H1 (cell line): ENCODE data around the gene TBC1D2B. TPM values are rescaled to one million over a fixed set of nuclear protein-coding genes. Genes with fewer than 3 reads are reported as not detected.
"Not testable (repeated sequence)": the region's sequence is repeated elsewhere in the genome, so short reads cannot be mapped to it uniquely, and the experiment has no call there.

Experiments
- CTCF ChIA-PET: fragments of 300-600 bp; sonication (Branson Sonifier 250); formaldehyde crosslinking; loops from one replicate; lab custom pipeline; 2021; ENCODE audit not compliant: partially characterized antibody; lab: Charles Lee
- POLR2A ChIA-PET: fragments of 300-600 bp; sonication (Branson Sonifier 250); formaldehyde crosslinking; loops from one replicate; lab custom pipeline; 2021; ENCODE audit warnings: inconsistent platforms; ENCODE audit not compliant: partially characterized antibody; lab: Charles Lee
- DNase-seq, 2 experiments: peaks; one replicate each; pipeline versions ENCODE4 v3.0.0 to v3.0.0-alpha.2; 2010 to 2022; ENCODE audit warnings: low spot score in 2 of 2, low read depth in 1 of 2, mixed read lengths in 1 of 2
- FAIRE-seq: peaks from 2 replicates; lab custom pipeline; 2011; peaks lifted over from hg19 to GRCh38; lab: Jason Lieb, UNC
- H2AFZ ChIP-seq: 2 replicates; pipeline ENCODE4 v1.8.1; 2012; ENCODE audit warnings: low read length, inconsistent platforms
- H2AK5ac ChIP-seq: 2 replicates; pipeline ENCODE4 v1.6.1; 2013; ENCODE audit warnings: low read depth, low read length
- H2BK120ac ChIP-seq: replicated peaks from 2 replicates; pipeline ENCODE3; 2013; ENCODE audit warnings: low read depth, low read length, inconsistent platforms
- H2BK12ac ChIP-seq: 2 replicates; pipeline ENCODE4 v1.6.1; 2013; ENCODE audit warnings: low read depth, low read length
- H2BK15ac ChIP-seq: 2 replicates; pipeline ENCODE4 v1.6.1; 2013; ENCODE audit warnings: low read length
- H2BK20ac ChIP-seq: 2 replicates; pipeline ENCODE4 v1.6.1; 2013; ENCODE audit warnings: low read length
- H2BK5ac ChIP-seq: 2 replicates; pipeline ENCODE4 v1.6.1; 2013; ENCODE audit warnings: low read depth, low read length
- H3K14ac ChIP-seq: 2 replicates; pipeline ENCODE4 v1.6.1; 2013; ENCODE audit warnings: inconsistent platforms; ENCODE audit not compliant: insufficient read length
- H3K18ac ChIP-seq: 2 replicates; pipeline ENCODE4 v1.6.1; 2013; ENCODE audit warnings: low read length; ENCODE audit errors: extremely low read depth
- H3K23ac ChIP-seq: 2 replicates; pipeline ENCODE4 v1.6.1; 2013; ENCODE audit warnings: inconsistent platforms; ENCODE audit not compliant: insufficient read length
- H3K23me2 ChIP-seq: 2 replicates; pipeline ENCODE4 v1.6.1; 2013; ENCODE audit warnings: low read depth, low read length
- H3K27ac ChIP-seq: 2 replicates; pipeline ENCODE4 v1.6.1; 2011; ENCODE audit warnings: low read depth, low read length, inconsistent platforms
- H3K27me3 ChIP-seq, 4 experiments: replicated peaks in 1 of 4; 1 replicate in 1 of 4; 2 replicates in 3 of 4; pipeline versions ENCODE4 v1.6.1 to v1.8.1; 2011 to 2013; ENCODE audit warnings: low read length in 3 of 4, mild to moderate bottlenecking in 3 of 4, inconsistent platforms in 2 of 4, mixed read lengths in 2 of 4, moderate library complexity in 1 of 4; ENCODE audit not compliant: control insufficient read depth in 3 of 4, insufficient read depth in 3 of 4; ENCODE audit errors: extremely low read depth in 1 of 4
- H3K36me3 ChIP-seq, 4 experiments: 2 replicates each; pipeline versions ENCODE4 v1.6.1 to v1.8.1; 2011 to 2013; ENCODE audit warnings: mild to moderate bottlenecking in 4 of 4, low read length in 3 of 4, moderate library complexity in 2 of 4, control low read depth in 1 of 4, inconsistent platforms in 1 of 4; ENCODE audit not compliant: insufficient read depth in 4 of 4, control insufficient read depth in 2 of 4
- H3K4ac ChIP-seq: replicated peaks from 2 replicates; pipeline ENCODE3; 2013; ENCODE audit warnings: low read length, low read depth, mixed read lengths, inconsistent platforms; ENCODE audit not compliant: insufficient read length
- H3K4me1 ChIP-seq, 4 experiments: replicated peaks in 1 of 4; 1 replicate in 1 of 4; 2 replicates in 3 of 4; pipeline versions ENCODE4 v1.6.1 to v1.8.1; 2011 to 2013; ENCODE audit warnings: low read length in 3 of 4, inconsistent platforms in 2 of 4, mixed read lengths in 1 of 4; ENCODE audit not compliant: insufficient read depth in 4 of 4, control insufficient read depth in 3 of 4
- H3K4me2 ChIP-seq, 2 experiments: 2 replicates each; pipeline versions ENCODE4 v1.6.1 to v1.8.1; 2011 to 2013; ENCODE audit warnings: low read depth in 2 of 2, low read length in 2 of 2, control low read depth in 1 of 2, inconsistent platforms in 1 of 2, mild to moderate bottlenecking in 1 of 2; ENCODE audit not compliant: insufficient read depth in 1 of 2
- H3K4me3 ChIP-seq, 4 experiments: fragments of 200-600, 300-600 bp in 1 of 4; sonication (generic), shearing (Covaris generic), sonication (Bioruptor Twin) in 1 of 4; 2 replicates each; pipeline versions ENCODE4 v1.5.1 to v1.8.1; 2011 to 2016; ENCODE audit warnings: low read length in 4 of 4, low read depth in 3 of 4, control low read depth in 2 of 4, inconsistent platforms in 2 of 4, mild to moderate bottlenecking in 2 of 4, mixed read lengths in 1 of 4, moderate library complexity in 1 of 4; ENCODE audit not compliant: insufficient read depth in 2 of 4; ENCODE audit errors: extremely low read depth in 1 of 4
- H3K56ac ChIP-seq: replicated peaks from 2 replicates; pipeline ENCODE3; 2013; ENCODE audit warnings: low read depth, mild to moderate bottlenecking, mixed read lengths, low read length, inconsistent platforms; ENCODE audit not compliant: insufficient read length
- H3K79me1 ChIP-seq: 2 replicates; pipeline ENCODE4 v1.6.1; 2013; ENCODE audit warnings: low read depth, low read length, control low read depth
- H3K79me2 ChIP-seq, 2 experiments: 2 replicates each; pipeline versions ENCODE4 v1.6.1 to v1.8.1; 2012 to 2013; ENCODE audit warnings: low read length in 2 of 2, mild to moderate bottlenecking in 2 of 2, inconsistent platforms in 1 of 2; ENCODE audit not compliant: insufficient read depth in 2 of 2, control insufficient read depth in 1 of 2
- H3K9ac ChIP-seq, 4 experiments: replicated peaks in 1 of 4; 1 replicate in 1 of 4; 2 replicates in 3 of 4; pipeline versions ENCODE4 v1.6.1 to v1.8.1; 2011 to 2013; ENCODE audit warnings: low read depth in 3 of 4, low read length in 3 of 4, control low read depth in 2 of 4, mild to moderate bottlenecking in 2 of 4, moderate library complexity in 2 of 4, inconsistent platforms in 1 of 4; ENCODE audit errors: extremely low read depth in 1 of 4
- H3K9me3 ChIP-seq, 2 experiments: 2 replicates each; pipeline versions ENCODE4 v1.6.1 to v1.8.1; 2012 to 2013; ENCODE audit warnings: mild to moderate bottlenecking in 2 of 2, moderate library complexity in 2 of 2, control low read depth in 1 of 2, inconsistent platforms in 1 of 2, low read depth in 1 of 2, low read length in 1 of 2, mixed read lengths in 1 of 2; ENCODE audit not compliant: insufficient read depth in 2 of 2
- H4K20me1 ChIP-seq, 2 experiments: replicated peaks in 1 of 2; 2 replicates each; pipeline versions ENCODE3 to v1.8.1; 2011 to 2013; ENCODE audit warnings: inconsistent platforms in 2 of 2, low read length in 2 of 2, mild to moderate bottlenecking in 1 of 2; ENCODE audit not compliant: insufficient read depth in 2 of 2, control insufficient read depth in 1 of 2
- H4K5ac ChIP-seq: 2 replicates; pipeline ENCODE4 v1.6.1; 2013; ENCODE audit warnings: low read length, low read depth, mixed read lengths, inconsistent platforms; ENCODE audit not compliant: insufficient read length
- H4K8ac ChIP-seq: 2 replicates; pipeline ENCODE4 v1.8.0; 2013; ENCODE audit warnings: mild to moderate bottlenecking, moderate library complexity, low read length, inconsistent platforms; ENCODE audit not compliant: insufficient read depth; ENCODE audit errors: extremely low read depth
- H4K91ac ChIP-seq: replicated peaks from 2 replicates; pipeline ENCODE3; 2013; ENCODE audit warnings: low read length, mixed read lengths, inconsistent platforms; ENCODE audit not compliant: insufficient read length
- RAD21 ChIP-seq, 2 experiments: IDR thresholded peaks in 1 of 2; conservative IDR thresholded peaks in 1 of 2; 2 replicates each; pipeline ENCODE4 v1.6.1; 2011; ENCODE audit warnings: low read depth in 2 of 2, low read length in 2 of 2, improper control_type of control experiment in 1 of 2, inconsistent platforms in 1 of 2, mild to moderate bottlenecking in 1 of 2, moderate library complexity in 1 of 2
- WGBS, 2 experiments: shearing (Covaris generic) in 1 of 2; methylation state at CpG; one replicate each; pipeline versions ENCODE4 v1.1.6 to v1.1.7; 2013 to 2015; ENCODE audit warnings: low lambda C conversion rate in 2 of 2, mixed read lengths in 2 of 2, inconsistent platforms in 1 of 2, low coverage in 1 of 2, missing lambda C conversion rate in 1 of 2; ENCODE audit not compliant: insufficient replicate concordance in 2 of 2, insufficient coverage in 1 of 2, insufficient read length in 1 of 2; ENCODE audit errors: extremely low coverage in 1 of 2, missing lambda C conversion rate in 1 of 2; 5-methylcytosine and 5-hydroxymethylcytosine counted together
- polyA plus RNA-seq, 7 experiments: library from polyadenylated mRNA; depleted of rRNA in 3 of 7; stranded (reverse) in 5 of 7; unstranded in 2 of 7; fragments of >200 nt in 5 of 7; fragments of 200-250 nt in 2 of 7; gene quantifications; 1 replicate in 5 of 7; 2 replicates in 1 of 7; 4 replicates in 1 of 7; pipeline versions ENCODE4 v1.2.1 to v1.2.3, GENCODE V29; 2011 to 2013; ENCODE audit warnings: missing spikeins in 2 of 7, mixed read lengths in 2 of 7
- total RNA-seq: library from RNA; stranded (reverse); fragmentation: NEBNext Ultra II Directional; extraction: Animal tissue kit (Norgen Biotek cat#: 25700); gene quantifications from 2 replicates; pipeline ENCODE4 v1.2.1, GENCODE V29; 2021
- TF ChIP-seq, protein P1 (sequence below), 3 experiments: IDR thresholded peaks; 1 replicate in 2 of 3; 2 replicates in 1 of 3; pipeline versions ENCODE4 v1.5.1 to v1.6.1; 2011; ENCODE audit warnings: low read length in 3 of 3, mild to moderate bottlenecking in 3 of 3, inconsistent platforms in 2 of 3, low read depth in 1 of 3, moderate library complexity in 1 of 3; ENCODE audit not compliant: insufficient read depth in 1 of 3; ENCODE audit errors: control extremely low read depth in 1 of 3

The TBC1D2B gene
- total and polyA plus RNA-seq, 2 of the 8 experiments (the other 6 are each of a cell fraction or from before 2014, with no cell fraction given) = 11.9 to 19.5 TPM

DNA sequence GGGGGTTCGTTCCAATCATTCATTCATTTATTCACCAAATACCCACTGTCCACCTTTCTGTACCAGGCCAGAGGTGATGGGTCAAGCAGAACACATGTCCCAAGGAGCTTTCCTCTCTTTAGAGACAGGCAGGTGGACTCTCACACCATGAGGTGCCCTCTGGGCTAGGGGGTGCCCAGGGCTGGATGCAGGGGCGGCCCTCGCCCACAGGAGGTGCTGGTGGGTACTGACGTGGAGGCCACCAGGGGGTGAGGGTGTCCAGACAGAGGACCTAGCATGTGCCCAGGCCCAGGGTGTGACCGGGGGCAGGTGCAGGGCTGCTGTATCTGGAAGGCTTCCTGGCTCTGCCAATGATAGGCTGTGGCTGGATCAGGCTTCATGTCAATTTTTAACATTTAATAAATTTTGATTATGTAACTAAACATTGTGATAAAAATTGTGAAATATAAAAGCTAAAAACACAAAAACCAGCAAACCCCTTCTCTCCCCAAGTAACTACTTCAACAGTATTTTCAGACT, 124.5 kb downstream of the TBC1D2B start:
- H3K27ac ChIP-seq, H3K79me2 ChIP-seq, H2BK5ac ChIP-seq, H3K14ac ChIP-seq, H2BK120ac ChIP-seq, H4K91ac ChIP-seq, H2BK12ac ChIP-seq, H3K36me3 ChIP-seq, H2BK20ac ChIP-seq, H3K79me1 ChIP-seq, H3K9ac ChIP-seq, H3K23ac ChIP-seq, H3K4ac ChIP-seq, H2AFZ ChIP-seq, H4K8ac ChIP-seq, H3K18ac ChIP-seq, H4K20me1 ChIP-seq, H2AK5ac ChIP-seq, FAIRE-seq, H3K4me3 ChIP-seq, H3K23me2 ChIP-seq, CTCF ChIA-PET, H4K5ac ChIP-seq, H3K4me1 ChIP-seq, H3K27me3 ChIP-seq, POLR2A ChIA-PET, H2BK15ac ChIP-seq, H3K4me2 ChIP-seq, H3K56ac ChIP-seq, H3K9me3 ChIP-seq: not testable (repeated sequence)
- TF ChIP-seq, protein P1, sequence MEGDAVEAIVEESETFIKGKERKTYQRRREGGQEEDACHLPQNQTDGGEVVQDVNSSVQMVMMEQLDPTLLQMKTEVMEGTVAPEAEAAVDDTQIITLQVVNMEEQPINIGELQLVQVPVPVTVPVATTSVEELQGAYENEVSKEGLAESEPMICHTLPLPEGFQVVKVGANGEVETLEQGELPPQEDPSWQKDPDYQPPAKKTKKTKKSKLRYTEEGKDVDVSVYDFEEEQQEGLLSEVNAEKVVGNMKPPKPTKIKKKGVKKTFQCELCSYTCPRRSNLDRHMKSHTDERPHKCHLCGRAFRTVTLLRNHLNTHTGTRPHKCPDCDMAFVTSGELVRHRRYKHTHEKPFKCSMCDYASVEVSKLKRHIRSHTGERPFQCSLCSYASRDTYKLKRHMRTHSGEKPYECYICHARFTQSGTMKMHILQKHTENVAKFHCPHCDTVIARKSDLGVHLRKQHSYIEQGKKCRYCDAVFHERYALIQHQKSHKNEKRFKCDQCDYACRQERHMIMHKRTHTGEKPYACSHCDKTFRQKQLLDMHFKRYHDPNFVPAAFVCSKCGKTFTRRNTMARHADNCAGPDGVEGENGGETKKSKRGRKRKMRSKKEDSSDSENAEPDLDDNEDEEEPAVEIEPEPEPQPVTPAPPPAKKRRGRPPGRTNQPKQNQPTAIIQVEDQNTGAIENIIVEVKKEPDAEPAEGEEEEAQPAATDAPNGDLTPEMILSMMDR (IDR thresholded peaks at IDR 0.05; ENCODE audit: control extremely low read depth in 1 of 3, insufficient read depth in 1 of 3, low read depth in 1 of 3, low read length in 3 of 3) = peak; percentile 23 to 63 (median 61)
- 0 out of 4 replicates have a peak, but pooled peaks of 1 of the 2 experiments have one; percentile 7 for TF ChIP-seq RAD21 (IDR thresholded peaks at IDR 0.05 in 1 of 2, conservative IDR thresholded peaks at IDR 0.05 in 1 of 2; ENCODE audit: low read depth in 2 of 2, low read length in 2 of 2)
- 89% methylated on average over 4 of the region's 5 CpGs; no CpG with 5 or more reads in 1 of the 2 experiments for WGBS, 2 experiments
- peak in 1 of 2 experiments; percentile 81 for DNase-seq
